Measurements from ENCODE around the gene IQSEC2. TPM values are rescaled to one million over a fixed set of nuclear protein-coding genes. Genes with fewer than 3 reads are reported as not detected.

The IQSEC2 gene
- total and polyA plus RNA-seq, 4 experiments from 2014 or later = 0.12 to 1.5 (median 0.91) TPM

- Histone ChIP-seq H3K27me3 (ENCODE audit: insufficient read depth, low read length) (no peaks in the 10 kb centered on the region), H3K9me3 (ENCODE audit: control insufficient read depth in 1 of 2, low read length in 2 of 2) (no peaks in the 10 kb centered on the region), H3K4me1 (ENCODE audit: insufficient read depth, low read length) (peaks cover 10% of the 10 kb centered on the region), H3K4me3 (ENCODE audit: low read length in 2 of 2) (no peak overlapping the region), H3K36me3 (ENCODE audit: insufficient read depth, low read length) (no peaks in the 10 kb centered on the region), H3K27ac (ENCODE audit: low read depth, low read length) (no peak overlapping the region)
- intact Hi-C loops (cut with micrococcal nuclease) = loop anchor here (10.0 kb wide), 1 partner anchor 207 kb away; no protein-coding TSS in a partner anchor
- Mint-ChIP-seq H3K27ac (no peak overlapping the region), H3K9me3 (no peaks in the 10 kb centered on the region), H3K4me1 (peaks cover 3 to 21% (median 13%) of the 10 kb centered on the region in 4 donors), H3K27me3 (no peaks in the 10 kb centered on the region), H3K36me3 (no peaks in the 10 kb centered on the region), H3K4me3 (no peak overlapping the region)
- ChIA-PET CTCF (ENCODE audit: partially characterized antibody) (interaction anchor here (0.6 to 1.9 kb wide), 4 partner anchors 25 to 76 kb away, joined by 3 to 8 read pairs (median 4); no protein-coding TSS in a partner anchor), POLR2A (ENCODE audit: partially characterized antibody) (no interaction called here)
- DNase-seq = no peak
Measured at GRCh38 chrX:53281963-53282695, 745 bp upstream of the IQSEC2 start.

GRCh38 chrX:53280331-53281320, 758 bp downstream of the IQSEC2 start:
- Mint-ChIP-seq H3K27ac (peak overlapping the region in 4 of 7 donors; percentile 48 to 83 (median 60)), H3K9me3 (no peaks in the 10 kb centered on the region), H3K36me3 (no peaks in the 10 kb centered on the region), H3K4me1 (peaks cover 3 to 15% (median 11%) of the 10 kb centered on the region in 4 donors), H3K4me3 (peak overlapping the region in 6 of 8 donors; percentile 0 to 56 (median 39)), H3K27me3 (no peaks in the 10 kb centered on the region)
- Histone ChIP-seq H3K27ac (ENCODE audit: low read depth, low read length) (no peak overlapping the region), H3K4me1 (ENCODE audit: insufficient read depth, low read length) (peaks cover 6% of the 10 kb centered on the region), H3K27me3 (ENCODE audit: insufficient read depth, low read length) (no peaks in the 10 kb centered on the region), H3K4me3 (ENCODE audit: low read length in 2 of 2) (no peak overlapping the region), H3K9me3 (ENCODE audit: control insufficient read depth in 1 of 2, low read length in 2 of 2) (no peaks in the 10 kb centered on the region), H3K36me3 (ENCODE audit: insufficient read depth, low read length) (no peaks in the 10 kb centered on the region)
- DNase-seq = no peak
- POLR2A ChIA-PET (ENCODE audit: partially characterized antibody) = no interaction called here
- intact Hi-C loops (cut with micrococcal nuclease) = loop anchor here (10.0 kb wide), 1 partner anchor 206 kb away; no protein-coding TSS in a partner anchor
- CTCF ChIA-PET (ENCODE audit: partially characterized antibody) = interaction anchor here (1.9 kb wide), 1 partner anchor 32 kb away, joined by 8 read pairs; no protein-coding TSS in a partner anchor

GRCh38 chrX:53279296-53280237, 1.8 kb downstream of the IQSEC2 start:
- ChIA-PET POLR2A (ENCODE audit: partially characterized antibody) (no interaction called here), CTCF (ENCODE audit: partially characterized antibody) (no interaction called here)
- Mint-ChIP-seq H3K27me3 (no peaks in the 10 kb centered on the region), H3K36me3 (no peaks in the 10 kb centered on the region), H3K4me3 (peak overlapping the region in 6 of 8 donors; percentile 0 to 68 (median 35)), H3K9me3 (no peaks in the 10 kb centered on the region), H3K27ac (peak overlapping the region in 3 of 7 donors; percentile 2 to 53 (median 32)), H3K4me1 (peaks cover 3 to 12% (median 7%) of the 10 kb centered on the region in 4 donors)
- no peak overlapping the region for H3K4me3 ChIP-seq (ENCODE audit: low read length in 2 of 2)
- H3K9me3 ChIP-seq (ENCODE audit: control insufficient read depth in 1 of 2, low read length in 2 of 2) = no peaks in the 10 kb centered on the region
- intact Hi-C loops (cut with micrococcal nuclease) = loop anchor here (10.0 kb wide), 1 partner anchor 205 kb away; no protein-coding TSS in a partner anchor
- H3K27me3 ChIP-seq (ENCODE audit: insufficient read depth, low read length) = no peaks in the 10 kb centered on the region
- DNase-seq = no peak
- no peaks in the 10 kb centered on the region for H3K36me3 ChIP-seq (ENCODE audit: insufficient read depth, low read length)
- H3K4me1 ChIP-seq (ENCODE audit: insufficient read depth, low read length) = peaks cover 3% of the 10 kb centered on the region
- H3K27ac ChIP-seq (ENCODE audit: low read depth, low read length) = no peak overlapping the region

- no peaks in the 10 kb centered on the region for H3K4me1 ChIP-seq (ENCODE audit: insufficient read depth, low read length)
Measured at GRCh38 chrX:53272808-53273337, 8.5 kb downstream of the IQSEC2 start.

DNA sequence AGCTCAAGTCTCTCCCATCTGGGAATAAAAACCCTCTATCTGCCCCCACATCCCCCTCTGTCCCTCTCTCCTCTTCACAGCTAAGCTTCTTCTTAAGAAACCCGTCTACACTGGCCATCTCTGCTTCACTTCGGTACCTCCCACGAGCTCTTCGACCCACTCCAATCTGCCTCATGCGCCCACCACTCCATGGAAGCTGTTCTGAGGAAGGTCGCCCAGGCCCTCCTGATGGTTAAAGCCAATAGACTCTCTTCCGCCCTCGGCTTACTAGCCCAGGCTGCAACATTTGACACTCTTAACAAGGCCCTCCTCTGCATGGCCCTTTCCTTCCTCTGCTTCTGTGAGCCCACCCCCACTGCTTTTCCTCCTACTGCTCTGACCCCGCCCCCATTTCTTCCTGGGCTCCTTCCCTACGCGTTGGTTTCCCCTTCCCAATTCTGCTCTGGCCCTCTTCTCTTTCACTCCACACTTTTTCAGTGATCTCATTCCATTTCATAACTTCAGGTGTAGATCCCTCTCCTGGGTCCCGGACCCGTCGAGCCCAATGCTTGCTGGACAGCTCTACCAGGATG, 11.8 kb downstream of the IQSEC2 start:
- Histone ChIP-seq H3K4me3 (ENCODE audit: low read length in 2 of 2) (no peak overlapping the region), H3K4me1 (ENCODE audit: insufficient read depth, low read length) (no peaks in the 10 kb centered on the region), H3K36me3 (ENCODE audit: insufficient read depth, low read length) (no peaks in the 10 kb centered on the region), H3K27ac (ENCODE audit: low read depth, low read length) (no peak overlapping the region), H3K9me3 (ENCODE audit: control insufficient read depth in 1 of 2, low read length in 2 of 2) (no peaks in the 10 kb centered on the region), H3K27me3 (ENCODE audit: insufficient read depth, low read length) (no peaks in the 10 kb centered on the region)
- Mint-ChIP-seq H3K27me3 (no peaks in the 10 kb centered on the region), H3K9me3 (no peaks in the 10 kb centered on the region), H3K27ac (no peak overlapping the region), H3K4me3 (no peak overlapping the region), H3K4me1 (no peaks in the 10 kb centered on the region), H3K36me3 (no peaks in the 10 kb centered on the region)
- no peak for DNase-seq
- intact Hi-C loops (cut with micrococcal nuclease) = no loop called here
- POLR2A ChIA-PET (ENCODE audit: partially characterized antibody) = no interaction called here
- CTCF ChIA-PET (ENCODE audit: partially characterized antibody) = no interaction called here

More at GRCh38 chrX:53272808-53273337, 8.5 kb downstream of the IQSEC2 start:
- no peak for DNase-seq
- no peak overlapping the region for H3K27ac Mint-ChIP-seq
- no peaks in the 10 kb centered on the region for H3K9me3 Mint-ChIP-seq
- no peak overlapping the region for H3K4me3 Mint-ChIP-seq
- Histone ChIP-seq H3K9me3 (ENCODE audit: control insufficient read depth in 1 of 2, low read length in 2 of 2) (no peaks in the 10 kb centered on the region), H3K36me3 (ENCODE audit: insufficient read depth, low read length) (no peaks in the 10 kb centered on the region), H3K27me3 (ENCODE audit: insufficient read depth, low read length) (no peaks in the 10 kb centered on the region), H3K27ac (ENCODE audit: low read depth, low read length) (no peak overlapping the region), H3K4me3 (ENCODE audit: low read length in 2 of 2) (no peak overlapping the region)
- H3K36me3 Mint-ChIP-seq = no peaks in the 10 kb centered on the region
- H3K4me1 Mint-ChIP-seq = no peaks in the 10 kb centered on the region
- POLR2A ChIA-PET (ENCODE audit: partially characterized antibody) = no interaction called here
- CTCF ChIA-PET (ENCODE audit: partially characterized antibody) = interaction anchor here (1.9 kb wide), 1 partner anchor 11 kb away, joined by 7 read pairs; no protein-coding TSS in a partner anchor
- intact Hi-C loops (cut with micrococcal nuclease) = no loop called here
- no peaks in the 10 kb centered on the region for H3K27me3 Mint-ChIP-seq

GRCh38 chrX:53268173-53268572, 13.2 kb downstream of the IQSEC2 start:
- no peaks in the 10 kb centered on the region for H3K36me3 ChIP-seq (ENCODE audit: insufficient read depth, low read length)
- H3K27me3 ChIP-seq (ENCODE audit: insufficient read depth, low read length) = no peaks in the 10 kb centered on the region
- POLR2A ChIA-PET (ENCODE audit: partially characterized antibody) = no interaction called here
- no peak for DNase-seq
- H3K9me3 Mint-ChIP-seq = no peaks in the 10 kb centered on the region
- H3K27me3 Mint-ChIP-seq = no peaks in the 10 kb centered on the region
- intact Hi-C loops (cut with micrococcal nuclease) = no loop called here
- H3K4me3 Mint-ChIP-seq = no peak overlapping the region
- H3K36me3 Mint-ChIP-seq = no peaks in the 10 kb centered on the region
- H3K4me1 Mint-ChIP-seq = peaks cover 6 to 9% (median 7%) of the 10 kb centered on the region in 4 donors
- CTCF ChIA-PET (ENCODE audit: partially characterized antibody) = no interaction called here
- no peak overlapping the region for H3K4me3 ChIP-seq (ENCODE audit: low read length in 2 of 2)
- H3K4me1 ChIP-seq (ENCODE audit: insufficient read depth, low read length) = peaks cover 3% of the 10 kb centered on the region
- H3K27ac ChIP-seq (ENCODE audit: low read depth, low read length) = no peak overlapping the region
- H3K9me3 ChIP-seq (ENCODE audit: control insufficient read depth in 1 of 2, low read length in 2 of 2) = no peaks in the 10 kb centered on the region
- H3K27ac Mint-ChIP-seq = no peak overlapping the region

Data from CD4-positive, alpha-beta memory T cell (primary cell).